ENCODE results near the gene HSF4. TPM values are rescaled to one million over a fixed set of nuclear protein-coding genes. Genes with fewer than 3 reads are reported as not detected.

Gene HSF4, protein sequence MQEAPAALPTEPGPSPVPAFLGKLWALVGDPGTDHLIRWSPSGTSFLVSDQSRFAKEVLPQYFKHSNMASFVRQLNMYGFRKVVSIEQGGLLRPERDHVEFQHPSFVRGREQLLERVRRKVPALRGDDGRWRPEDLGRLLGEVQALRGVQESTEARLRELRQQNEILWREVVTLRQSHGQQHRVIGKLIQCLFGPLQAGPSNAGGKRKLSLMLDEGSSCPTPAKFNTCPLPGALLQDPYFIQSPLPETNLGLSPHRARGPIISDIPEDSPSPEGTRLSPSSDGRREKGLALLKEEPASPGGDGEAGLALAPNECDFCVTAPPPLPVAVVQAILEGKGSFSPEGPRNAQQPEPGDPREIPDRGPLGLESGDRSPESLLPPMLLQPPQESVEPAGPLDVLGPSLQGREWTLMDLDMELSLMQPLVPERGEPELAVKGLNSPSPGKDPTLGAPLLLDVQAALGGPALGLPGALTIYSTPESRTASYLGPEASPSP
- total RNA-seq: 70.5 TPM
- long read RNA-seq, partial matches to known transcripts: 16 of 69 reads
- long read RNA-seq, other reads (novel, unspliced or antisense): 46 of 69 reads

GRCh38 chr16:67164599-67165061 lies at the start of gene HSF4:
TSS of gene HSF4 (plus strand) at chr16:67164745. CDS start at chr16:67164812, 67 bp downstream.
- Histone ChIP-seq H3K27me3 (ENCODE audit: low read depth) (peaks cover 45% of the 10 kb centered on the region), H3K4me3 (peak within 1 kb of the TSS; percentile 70)
- peak; percentile 75 for DNase-seq

DNA sequence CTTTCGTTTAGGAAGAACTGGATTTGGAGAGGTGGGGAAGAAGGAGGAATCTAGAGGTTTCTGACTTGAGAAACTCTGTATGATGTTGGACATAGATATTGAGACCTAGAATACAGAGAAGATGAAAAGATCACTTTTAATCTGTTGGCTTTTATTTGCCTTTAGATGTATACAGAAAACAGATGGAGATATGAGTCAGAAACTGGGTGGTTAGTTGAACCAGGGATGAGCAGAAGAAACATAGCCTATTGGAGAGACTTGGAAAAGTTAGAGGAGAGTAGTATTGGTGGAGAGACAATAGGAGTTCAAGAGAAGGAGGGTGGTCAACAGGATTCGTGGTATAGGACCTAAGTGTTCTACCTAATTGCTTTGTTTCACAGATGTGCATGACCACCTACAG lies 49.8 kb upstream of the HSF4 start:
- Histone ChIP-seq H3K4me3 (no peak overlapping the region), H3K4me1 (peaks cover 30% of the 10 kb centered on the region), H3K9me3 (replicated peaks) (no peaks in the 10 kb centered on the region), H3K36me3 (no peaks in the 10 kb centered on the region), H3K27me3 (ENCODE audit: low read depth) (no peaks in the 10 kb centered on the region), H3K27ac (replicated peaks) (no peak overlapping the region)
- DNase-seq: no peak
- TF ChIP-seq CTCF (IDR thresholded peaks at IDR 0.05; ENCODE audit: borderline replicate concordance): no peak
- intact Hi-C loops (cut with micrococcal nuclease): no loop called here

More at GRCh38 chr16:67164599-67165061, at the start of gene HSF4:
- no peaks in the 10 kb centered on the region for H3K36me3 ChIP-seq
- intact Hi-C loops (cut with micrococcal nuclease): no loop called here
- H3K27ac ChIP-seq (replicated peaks): peak within 1 kb of the TSS; percentile 90
- no peaks in the 10 kb centered on the region for H3K9me3 ChIP-seq (replicated peaks)
- no peak for TF ChIP-seq CTCF (IDR thresholded peaks at IDR 0.05; ENCODE audit: borderline replicate concordance)
- peaks cover 71% of the 10 kb centered on the region for H3K4me1 ChIP-seq

DNA sequence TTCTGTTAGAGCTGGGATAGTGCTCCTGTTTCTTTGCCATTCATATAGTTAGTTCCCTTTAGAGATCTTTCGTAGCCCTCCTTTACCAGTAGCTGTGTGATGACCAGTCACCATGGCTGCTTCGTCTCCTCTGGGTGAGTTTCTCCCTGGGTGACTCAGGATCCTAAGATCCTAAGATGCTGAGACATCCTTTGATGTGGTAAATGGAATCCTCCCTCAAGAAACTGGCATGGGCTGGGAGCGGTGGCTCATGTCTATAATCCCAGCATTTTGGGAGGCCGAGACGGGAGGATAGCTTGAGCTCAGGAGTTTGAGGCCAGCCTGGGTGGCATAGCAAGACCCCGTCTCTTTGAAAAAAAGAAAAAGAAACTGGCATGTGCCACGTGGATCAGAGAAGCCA lies 48.9 kb upstream of the HSF4 start:
- no peak for TF ChIP-seq CTCF (IDR thresholded peaks at IDR 0.05; ENCODE audit: borderline replicate concordance)
- no peak overlapping the region for H3K27ac ChIP-seq (replicated peaks)
- H3K9me3 ChIP-seq (replicated peaks): no peaks in the 10 kb centered on the region
- H3K4me1 ChIP-seq: peaks cover 22% of the 10 kb centered on the region
- DNase-seq: no peak
- peaks cover 8% of the 10 kb centered on the region for H3K36me3 ChIP-seq
- intact Hi-C loops (cut with micrococcal nuclease): no loop called here
- no peak overlapping the region for H3K4me3 ChIP-seq
- no peaks in the 10 kb centered on the region for H3K27me3 ChIP-seq (ENCODE audit: low read depth)

DNA sequence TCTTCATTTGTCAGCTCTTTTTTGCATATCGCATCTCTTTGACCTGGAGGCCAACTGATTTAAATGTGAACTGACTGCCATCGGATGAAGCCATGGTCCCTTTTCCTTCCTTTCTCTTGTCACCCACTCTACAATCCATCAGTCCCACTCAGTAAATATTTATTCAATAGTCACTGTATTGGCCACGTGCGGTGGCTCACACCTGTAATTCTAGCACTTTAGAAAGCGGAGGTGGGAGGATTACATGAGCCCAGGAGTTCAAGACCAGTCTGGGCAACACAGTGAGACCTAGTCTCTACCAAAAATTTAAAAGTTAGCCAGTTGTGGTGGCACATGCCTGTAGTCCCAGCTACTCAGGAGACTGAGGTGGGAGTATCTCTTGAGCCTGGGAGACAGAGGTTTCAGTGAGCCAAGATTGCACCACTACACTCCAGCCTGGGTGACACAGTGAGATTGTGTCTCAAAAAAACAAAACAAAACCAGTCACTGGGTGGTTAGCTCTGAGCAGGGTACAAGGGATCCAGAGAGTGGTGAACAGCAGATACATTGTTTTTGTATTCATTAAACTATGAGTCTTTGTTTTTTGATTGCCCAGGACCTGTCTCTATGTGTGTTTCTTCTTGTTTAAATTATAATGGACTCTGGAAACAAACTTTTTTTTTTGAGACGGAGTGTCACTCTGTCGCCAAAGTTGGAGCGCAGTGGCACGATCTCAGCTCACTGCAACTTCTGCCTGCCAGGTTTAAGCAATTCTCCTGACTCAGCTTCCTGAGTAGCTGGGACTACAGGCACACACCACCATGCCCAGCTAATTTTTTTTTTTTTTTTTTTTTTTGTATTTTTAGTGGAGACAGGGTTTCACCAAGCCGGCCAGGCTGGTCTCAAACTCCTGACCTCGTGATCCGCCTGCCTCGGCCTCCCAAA lies 47.9 kb upstream of the HSF4 start:
- H3K4me3 ChIP-seq: no peak overlapping the region
- H3K4me1 ChIP-seq: peaks cover 12% of the 10 kb centered on the region
- no peak for TF ChIP-seq CTCF (IDR thresholded peaks at IDR 0.05; ENCODE audit: borderline replicate concordance)
- peaks cover 18% of the 10 kb centered on the region for H3K36me3 ChIP-seq
- no peaks in the 10 kb centered on the region for H3K9me3 ChIP-seq (replicated peaks)
- no peaks in the 10 kb centered on the region for H3K27me3 ChIP-seq (ENCODE audit: low read depth)
- DNase-seq: no peak
- intact Hi-C loops (cut with micrococcal nuclease): no loop called here
- H3K27ac ChIP-seq (replicated peaks): no peak overlapping the region

DNA sequence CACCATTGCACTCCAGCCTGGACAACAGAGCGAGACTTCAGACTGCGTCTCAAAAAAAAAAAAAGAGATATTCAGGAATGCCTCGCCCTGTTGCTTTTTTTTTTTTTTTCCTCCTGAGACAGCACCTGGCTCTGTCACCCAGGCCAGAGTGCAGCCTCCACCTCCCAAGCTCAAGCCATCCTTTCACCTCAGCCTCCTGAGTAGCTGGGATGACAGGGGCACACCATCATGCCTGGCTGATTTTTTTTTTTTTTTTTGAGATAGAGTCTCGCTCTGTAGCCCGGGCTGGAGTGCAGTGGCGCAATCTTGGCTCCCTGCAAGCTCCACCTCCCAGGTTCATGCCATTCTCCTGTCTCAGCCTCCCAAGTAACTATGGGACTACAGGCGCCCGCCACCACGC lies 46.8 kb upstream of the HSF4 start:
- H3K27ac ChIP-seq (replicated peaks): no peak overlapping the region
- H3K36me3 ChIP-seq: peaks cover 29% of the 10 kb centered on the region
- intact Hi-C loops (cut with micrococcal nuclease): no loop called here

More for the DNA sequence above, 46.8 kb upstream of the HSF4 start:
- DNase-seq: no peak
- H3K4me3 ChIP-seq: no peak overlapping the region
- no peaks in the 10 kb centered on the region for H3K27me3 ChIP-seq (ENCODE audit: low read depth)
- H3K4me1 ChIP-seq: peaks cover 1% of the 10 kb centered on the region
- H3K9me3 ChIP-seq (replicated peaks): no peaks in the 10 kb centered on the region
- TF ChIP-seq CTCF (IDR thresholded peaks at IDR 0.05; ENCODE audit: borderline replicate concordance): no peak

Measured in left ventricle myocardium inferior (tissue), 1 donor.